ENCODE results near the gene RAX.

DNA sequence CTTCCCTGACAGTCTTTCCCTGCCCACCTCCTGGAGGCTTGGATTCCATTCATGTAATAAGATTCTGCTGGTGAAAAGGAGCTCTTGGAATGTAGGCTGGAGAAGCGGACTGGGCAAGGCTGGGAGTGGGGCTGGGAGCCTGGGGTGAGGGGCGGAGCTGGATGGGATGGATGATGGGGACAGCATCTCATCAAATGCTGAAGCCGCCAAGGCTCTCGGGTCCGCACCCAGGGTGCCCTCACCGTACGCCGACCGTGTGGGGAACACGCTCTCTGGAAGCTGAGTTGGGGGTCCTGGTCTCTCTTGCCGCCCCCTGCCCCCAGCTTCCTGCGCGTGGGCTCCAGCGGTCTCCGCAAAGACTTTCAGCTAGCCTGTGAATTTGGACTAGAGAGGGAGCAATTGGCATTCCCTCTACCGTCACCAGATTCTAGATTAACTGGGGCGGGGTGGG, 9.1 kb downstream of the RAX start:
- TF ChIP-seq, protein P1, sequence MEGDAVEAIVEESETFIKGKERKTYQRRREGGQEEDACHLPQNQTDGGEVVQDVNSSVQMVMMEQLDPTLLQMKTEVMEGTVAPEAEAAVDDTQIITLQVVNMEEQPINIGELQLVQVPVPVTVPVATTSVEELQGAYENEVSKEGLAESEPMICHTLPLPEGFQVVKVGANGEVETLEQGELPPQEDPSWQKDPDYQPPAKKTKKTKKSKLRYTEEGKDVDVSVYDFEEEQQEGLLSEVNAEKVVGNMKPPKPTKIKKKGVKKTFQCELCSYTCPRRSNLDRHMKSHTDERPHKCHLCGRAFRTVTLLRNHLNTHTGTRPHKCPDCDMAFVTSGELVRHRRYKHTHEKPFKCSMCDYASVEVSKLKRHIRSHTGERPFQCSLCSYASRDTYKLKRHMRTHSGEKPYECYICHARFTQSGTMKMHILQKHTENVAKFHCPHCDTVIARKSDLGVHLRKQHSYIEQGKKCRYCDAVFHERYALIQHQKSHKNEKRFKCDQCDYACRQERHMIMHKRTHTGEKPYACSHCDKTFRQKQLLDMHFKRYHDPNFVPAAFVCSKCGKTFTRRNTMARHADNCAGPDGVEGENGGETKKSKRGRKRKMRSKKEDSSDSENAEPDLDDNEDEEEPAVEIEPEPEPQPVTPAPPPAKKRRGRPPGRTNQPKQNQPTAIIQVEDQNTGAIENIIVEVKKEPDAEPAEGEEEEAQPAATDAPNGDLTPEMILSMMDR (optimal IDR thresholded peaks at IDR 0.05 in 1 of 3, IDR thresholded peaks at IDR 0.05 in 1 of 3, conservative IDR thresholded peaks at IDR 0.05 in 1 of 3; ENCODE audit: extremely low read depth in 1 of 3, insufficient read depth in 2 of 3, low read length in 3 of 3), result no peak
- TF ChIP-seq EZH2 (IDR thresholded peaks at IDR 0.05; ENCODE audit: low read length), result peak; percentile 44

Measured in keratinocyte (primary cell).